ENCODE results near the gene MUC5B.

DNA sequence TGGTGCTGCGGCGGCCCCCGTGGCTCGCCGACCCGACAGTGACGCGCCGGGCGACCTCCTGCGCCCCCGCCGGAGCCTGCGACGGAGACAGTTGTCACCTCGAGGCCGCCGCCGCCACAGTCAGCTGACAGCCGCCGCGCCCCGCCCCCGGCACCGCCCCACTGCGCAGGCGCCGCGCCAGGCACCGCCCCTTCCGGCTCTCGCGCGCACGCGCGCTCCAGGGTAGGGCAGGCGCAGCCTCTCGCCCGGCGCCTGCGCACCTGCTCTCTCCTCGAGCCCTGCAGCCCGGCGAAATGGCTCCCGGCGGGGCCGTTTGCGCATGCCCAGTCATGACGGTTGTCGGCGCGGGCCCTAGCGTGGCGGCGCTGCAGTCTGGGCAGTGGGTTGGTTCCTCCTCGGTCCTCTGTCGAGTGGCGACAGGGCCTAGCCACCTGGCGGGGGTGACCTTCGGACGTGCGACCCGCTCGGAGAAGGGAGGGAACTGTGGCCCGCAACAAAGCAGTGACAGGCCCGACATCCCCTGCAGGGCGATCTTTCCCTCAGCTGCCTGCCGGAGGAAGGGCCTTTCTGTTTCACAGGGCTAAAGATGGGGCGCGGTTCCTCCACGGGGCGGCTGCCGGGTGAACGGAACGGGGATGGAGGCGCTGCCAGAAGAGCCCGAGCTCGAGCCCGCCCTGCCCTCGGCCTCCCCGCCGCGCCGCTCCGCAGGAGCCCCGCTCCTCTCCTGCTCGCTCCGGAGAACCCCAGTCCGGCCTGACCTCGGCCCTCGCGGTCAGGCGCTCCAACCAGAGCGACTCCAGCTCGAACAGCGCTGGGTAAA, 86.8 kb downstream of the MUC5B start, which contains the start of gene TOLLIP:
- TF ChIP-seq POLR2AphosphoS5 (IDR thresholded peaks at IDR 0.05; ENCODE audit: insufficient read depth, low read depth, low read length) (peak; percentile 90), POLR2A (IDR thresholded peaks at IDR 0.05; ENCODE audit: low read depth, low read length) (peak; percentile 92), EZH2 (IDR thresholded peaks at IDR 0.05; ENCODE audit: borderline replicate concordance, low read depth, low read length, severe bottlenecking) (no peak), MYC (IDR thresholded peaks at IDR 0.05; ENCODE audit: low read depth, low read length) (no peak), GATA2 (IDR thresholded peaks at IDR 0.05; ENCODE audit: insufficient read depth, insufficient read length, low read depth, low read length) (no peak)
- TF ChIP-seq, protein P1, sequence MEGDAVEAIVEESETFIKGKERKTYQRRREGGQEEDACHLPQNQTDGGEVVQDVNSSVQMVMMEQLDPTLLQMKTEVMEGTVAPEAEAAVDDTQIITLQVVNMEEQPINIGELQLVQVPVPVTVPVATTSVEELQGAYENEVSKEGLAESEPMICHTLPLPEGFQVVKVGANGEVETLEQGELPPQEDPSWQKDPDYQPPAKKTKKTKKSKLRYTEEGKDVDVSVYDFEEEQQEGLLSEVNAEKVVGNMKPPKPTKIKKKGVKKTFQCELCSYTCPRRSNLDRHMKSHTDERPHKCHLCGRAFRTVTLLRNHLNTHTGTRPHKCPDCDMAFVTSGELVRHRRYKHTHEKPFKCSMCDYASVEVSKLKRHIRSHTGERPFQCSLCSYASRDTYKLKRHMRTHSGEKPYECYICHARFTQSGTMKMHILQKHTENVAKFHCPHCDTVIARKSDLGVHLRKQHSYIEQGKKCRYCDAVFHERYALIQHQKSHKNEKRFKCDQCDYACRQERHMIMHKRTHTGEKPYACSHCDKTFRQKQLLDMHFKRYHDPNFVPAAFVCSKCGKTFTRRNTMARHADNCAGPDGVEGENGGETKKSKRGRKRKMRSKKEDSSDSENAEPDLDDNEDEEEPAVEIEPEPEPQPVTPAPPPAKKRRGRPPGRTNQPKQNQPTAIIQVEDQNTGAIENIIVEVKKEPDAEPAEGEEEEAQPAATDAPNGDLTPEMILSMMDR (IDR thresholded peaks at IDR 0.05; ENCODE audit: extremely low read depth in 1 of 2, insufficient read depth in 1 of 2, low read depth in 1 of 2, low read length in 2 of 2): peak in 1 of 2 donors; percentile 7
- TF ChIP-seq, protein P2, sequence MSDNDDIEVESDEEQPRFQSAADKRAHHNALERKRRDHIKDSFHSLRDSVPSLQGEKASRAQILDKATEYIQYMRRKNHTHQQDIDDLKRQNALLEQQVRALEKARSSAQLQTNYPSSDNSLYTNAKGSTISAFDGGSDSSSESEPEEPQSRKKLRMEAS (IDR thresholded peaks at IDR 0.05; ENCODE audit: insufficient read depth, insufficient read length): no peak

All from endothelial cell of umbilical vein (primary cell).